GM19328 (cell line): ENCODE measurements around the gene BET1L.
"Not testable (repeated sequence)": the region's sequence is repeated elsewhere in the genome, so short reads cannot be mapped to it uniquely, and the experiment has no call there.

Experiments
- ATAC-seq: cut with Tn5 transposase; IDR thresholded peaks from one replicate; pipeline ENCODE4 v1.9.1; 2021; ENCODE audit warnings: mild to moderate bottlenecking, moderate library complexity; ENCODE audit not compliant: unreplicated experiment

The BET1L gene

GRCh38 chr11:197741-198235 lies 9.4 kb downstream of the BET1L start:
- ATAC-seq, result no peak

GRCh38 chr11:196786-197731 lies 10.1 kb downstream of the BET1L start:
- ATAC-seq, result no peak

DNA sequence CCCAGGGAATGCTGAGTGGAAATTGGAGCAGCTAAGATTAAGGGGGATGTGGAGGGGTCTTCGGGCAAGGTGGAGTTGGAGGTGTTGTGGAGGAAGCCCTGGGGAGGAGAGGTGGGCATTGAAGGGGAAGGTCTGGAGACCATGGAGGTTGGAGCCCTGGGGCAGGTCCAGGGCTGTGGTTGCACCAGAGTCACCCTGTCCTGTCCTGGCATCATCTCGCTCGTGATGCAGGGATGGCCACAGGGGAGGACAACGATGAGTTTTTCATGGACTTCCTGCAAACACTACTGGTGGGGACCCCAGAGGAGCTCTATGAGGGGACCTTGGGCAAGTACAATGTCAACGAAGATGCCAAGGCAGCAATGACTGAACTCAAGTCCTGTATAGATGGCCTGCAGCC lies 13.7 kb downstream of the BET1L start:
- ATAC-seq, result not testable (repeated sequence)

DNA sequence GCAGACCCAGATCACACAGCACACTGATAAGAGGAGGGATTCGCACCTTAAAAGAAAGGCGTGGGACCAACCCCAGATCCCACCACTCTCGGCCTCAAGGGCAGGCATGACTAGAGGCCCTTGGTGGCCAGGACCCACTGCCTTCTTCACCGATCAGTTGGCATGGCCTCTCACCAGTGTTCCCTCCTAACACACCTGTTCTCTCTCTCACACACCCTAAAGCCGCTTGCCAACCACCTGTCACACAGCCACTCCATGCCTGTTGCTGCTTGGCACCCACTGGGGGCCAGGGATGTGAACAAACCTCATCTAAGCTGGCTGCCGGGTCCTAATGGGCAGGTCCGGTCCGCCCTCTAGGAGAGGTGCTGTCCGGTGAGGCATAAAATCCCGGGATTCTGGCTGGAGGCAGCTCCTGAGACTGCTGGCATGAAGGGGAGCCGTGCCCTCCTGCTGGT lies 14.5 kb downstream of the BET1L start, which contains the start of gene SCGB1C1:
TSS of gene SCGB1C1 (plus strand) at position 405 of the 455 bp plus-strand sequence. CDS start at position 427, 22 bp downstream.
- ATAC-seq, result not testable (repeated sequence)

- not testable (repeated sequence) for ATAC-seq
These were observed 15.4 kb downstream of the BET1L start for GRCh38 chr11:191490-192478.

- not testable (repeated sequence) for ATAC-seq
These were observed 16.7 kb downstream of the BET1L start for GRCh38 chr11:190546-190945.

DNA sequence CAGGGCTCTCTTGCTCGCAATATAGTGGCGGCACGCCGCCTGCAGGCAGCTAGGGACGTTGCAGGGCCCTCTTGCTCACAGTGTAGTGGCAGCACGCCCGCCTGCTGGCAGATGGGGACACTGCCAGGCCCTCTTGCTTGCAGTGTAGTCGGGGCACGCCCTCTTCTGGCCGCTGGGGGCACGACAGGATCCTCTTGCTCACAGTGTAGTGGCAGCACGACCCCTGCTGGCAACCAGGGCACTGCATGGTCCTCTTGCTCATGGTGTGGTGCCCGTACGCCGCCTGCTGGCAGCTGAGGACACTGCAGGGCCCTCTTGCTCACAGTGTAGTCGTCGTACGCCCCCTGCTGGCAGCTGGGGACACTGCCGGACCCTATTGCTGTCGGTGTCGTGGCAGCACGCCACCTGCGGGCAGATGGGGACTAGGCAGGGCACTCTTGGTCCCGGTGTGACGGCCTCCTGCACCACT lies 17.3 kb downstream of the BET1L start:
- ATAC-seq, result peak; percentile 66

DNA sequence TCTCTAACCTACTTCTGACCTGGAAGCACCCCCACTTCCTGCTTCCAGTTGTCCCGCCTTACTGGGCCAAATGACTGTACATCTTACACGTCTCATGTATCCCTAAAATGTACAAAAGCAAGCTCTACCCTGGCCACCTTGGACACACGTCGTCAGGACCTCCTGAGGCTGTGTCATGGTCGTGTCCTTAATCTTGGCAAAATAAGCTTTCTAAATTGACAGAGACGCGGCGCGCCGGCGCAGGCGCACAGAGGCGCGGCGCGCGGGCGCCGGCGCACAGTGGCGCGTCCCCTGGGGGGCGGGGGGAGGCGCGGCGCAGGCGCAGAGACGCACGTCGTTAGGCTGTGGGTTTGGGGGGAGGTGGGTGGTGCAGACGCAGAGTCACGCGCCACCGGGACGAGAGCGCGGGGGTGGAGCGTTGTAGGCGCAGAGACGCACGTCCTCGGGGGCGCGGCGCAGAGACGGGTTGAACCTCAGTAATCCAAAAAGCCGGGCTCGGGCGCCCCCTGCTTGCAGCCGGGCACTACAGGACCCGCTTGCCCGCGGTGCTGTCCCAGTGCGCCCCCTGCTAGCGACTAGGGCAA lies 17.9 kb downstream of the BET1L start:
- ATAC-seq, result not testable (repeated sequence)

DNA sequence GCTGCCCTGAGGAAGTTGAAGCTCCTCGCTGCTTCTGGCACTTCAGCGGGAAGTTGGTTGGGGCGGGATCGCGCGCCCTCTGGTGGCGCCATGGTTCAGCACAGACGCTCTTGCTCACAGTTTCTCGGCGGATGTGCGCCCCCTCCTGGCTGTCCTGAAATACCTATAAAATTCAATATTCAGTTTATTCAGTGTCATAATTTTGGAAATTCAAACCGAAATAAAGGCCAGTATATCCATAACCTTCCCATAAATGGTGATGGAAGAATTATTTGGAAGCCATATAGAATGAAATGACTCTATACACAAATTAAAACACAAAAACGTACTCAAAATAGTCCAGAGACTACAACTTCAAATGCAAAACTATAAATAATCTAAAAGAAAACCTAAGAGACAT lies 27.0 kb downstream of the BET1L start:
- not testable (repeated sequence) for ATAC-seq
